ENCODE measurements around the gene HECTD3.
"Not testable (repeated sequence)": the region's sequence is repeated elsewhere in the genome, so short reads cannot be mapped to it uniquely, and the experiment has no call there.

Gene HECTD3

GRCh38 chr1:45009296-45009865 is 1.7 kb downstream of the HECTD3 start:
- Mint-ChIP-seq H3K9me3 (no peaks in the 10 kb centered on the region), H3K36me3 (ENCODE audit: low read depth) (peaks cover 79% of the 10 kb centered on the region), H3K4me3 (peak overlapping the region; percentile 88), H3K27me3 (no peaks in the 10 kb centered on the region), H3K4me1 (ENCODE audit: low read depth) (peaks cover 49% of the 10 kb centered on the region), H3K27ac (no peak overlapping the region)
- intact Hi-C loops (cut with micrococcal nuclease): no loop called here

- intact Hi-C loops (cut with micrococcal nuclease): no loop called here
- Mint-ChIP-seq H3K4me3 (no peak overlapping the region), H3K27ac (no peak overlapping the region), H3K9me3 (no peaks in the 10 kb centered on the region), H3K4me1 (ENCODE audit: low read depth) (peaks cover 40% of the 10 kb centered on the region), H3K36me3 (ENCODE audit: low read depth) (peaks cover 79% of the 10 kb centered on the region), H3K27me3 (no peaks in the 10 kb centered on the region)
Measured at GRCh38 chr1:45008516-45008915, 2.6 kb downstream of the HECTD3 start.

- intact Hi-C loops (cut with micrococcal nuclease): no loop called here
- Mint-ChIP-seq H3K27ac (no peak overlapping the region), H3K27me3 (no peaks in the 10 kb centered on the region), H3K4me1 (ENCODE audit: low read depth) (peaks cover 36% of the 10 kb centered on the region), H3K9me3 (no peaks in the 10 kb centered on the region), H3K4me3 (no peak overlapping the region), H3K36me3 (ENCODE audit: low read depth) (peaks cover 83% of the 10 kb centered on the region)
Measured at GRCh38 chr1:45008076-45008475, 3.0 kb downstream of the HECTD3 start.

GRCh38 chr1:45007311-45007710 is 3.8 kb downstream of the HECTD3 start:
- Mint-ChIP-seq H3K36me3 (ENCODE audit: low read depth) (peaks cover 85% of the 10 kb centered on the region), H3K9me3 (no peaks in the 10 kb centered on the region), H3K27ac (no peak overlapping the region), H3K27me3 (no peaks in the 10 kb centered on the region), H3K4me1 (ENCODE audit: low read depth) (peaks cover 35% of the 10 kb centered on the region), H3K4me3 (no peak overlapping the region)
- intact Hi-C loops (cut with micrococcal nuclease): no loop called here

GRCh38 chr1:45005761-45006160 is 5.4 kb downstream of the HECTD3 start:
- H3K4me1 Mint-ChIP-seq (ENCODE audit: low read depth): peaks cover 41% of the 10 kb centered on the region
- H3K27me3 Mint-ChIP-seq: no peaks in the 10 kb centered on the region
- H3K36me3 Mint-ChIP-seq (ENCODE audit: low read depth): peaks cover 94% of the 10 kb centered on the region
- intact Hi-C loops (cut with micrococcal nuclease): no loop called here
- H3K9me3 Mint-ChIP-seq: no peaks in the 10 kb centered on the region
- H3K4me3 Mint-ChIP-seq: no peak overlapping the region
- no peak overlapping the region for H3K27ac Mint-ChIP-seq

GRCh38 chr1:45004281-45004920 is 6.7 kb downstream of the HECTD3 start:
- H3K27me3 Mint-ChIP-seq: no peaks in the 10 kb centered on the region
- H3K4me3 Mint-ChIP-seq: no peak overlapping the region
- peaks cover 80% of the 10 kb centered on the region for H3K36me3 Mint-ChIP-seq (ENCODE audit: low read depth)
- H3K9me3 Mint-ChIP-seq: no peaks in the 10 kb centered on the region
- intact Hi-C loops (cut with micrococcal nuclease): no loop called here
- no peak overlapping the region for H3K27ac Mint-ChIP-seq
- peaks cover 36% of the 10 kb centered on the region for H3K4me1 Mint-ChIP-seq (ENCODE audit: low read depth)

- Mint-ChIP-seq H3K4me1 (ENCODE audit: low read depth) (peaks cover 29% of the 10 kb centered on the region), H3K9me3 (no peaks in the 10 kb centered on the region), H3K36me3 (ENCODE audit: low read depth) (peaks cover 74% of the 10 kb centered on the region), H3K27me3 (no peaks in the 10 kb centered on the region), H3K4me3 (no peak overlapping the region), H3K27ac (no peak overlapping the region)
- intact Hi-C loops (cut with micrococcal nuclease): loop anchor here (2.0 kb wide), 1 partner anchor 15 kb away; no protein-coding TSS in a partner anchor
Measured at GRCh38 chr1:45003741-45004140, 7.4 kb downstream of the HECTD3 start.

- Mint-ChIP-seq H3K4me1 (ENCODE audit: low read depth) (peaks cover 27% of the 10 kb centered on the region), H3K9me3 (no peaks in the 10 kb centered on the region), H3K27me3 (no peaks in the 10 kb centered on the region), H3K36me3 (ENCODE audit: low read depth) (peaks cover 66% of the 10 kb centered on the region), H3K27ac (peak overlapping the region; percentile 87), H3K4me3 (no peak overlapping the region)
- intact Hi-C loops (cut with micrococcal nuclease): loop anchor here (2.0 kb wide), 1 partner anchor 14 kb away; no protein-coding TSS in a partner anchor
Measured at GRCh38 chr1:45002650-45003645, 8.2 kb downstream of the HECTD3 start.

- H3K4me3 Mint-ChIP-seq; intact Hi-C loops (cut with micrococcal nuclease); H3K9me3 Mint-ChIP-seq; H3K27me3 Mint-ChIP-seq: not testable (repeated sequence)
- peaks cover 27% of the 10 kb centered on the region for H3K4me1 Mint-ChIP-seq (ENCODE audit: low read depth)
- H3K27ac Mint-ChIP-seq: peak overlapping the region; percentile 87
- H3K36me3 Mint-ChIP-seq (ENCODE audit: low read depth): peaks cover 52% of the 10 kb centered on the region
Measured at GRCh38 chr1:45001576-45001975, 9.5 kb downstream of the HECTD3 start.

GRCh38 chr1:45001011-45001481 is 10.1 kb downstream of the HECTD3 start:
- H3K27me3 Mint-ChIP-seq: no peaks in the 10 kb centered on the region
- peak overlapping the region; percentile 1 for H3K4me3 Mint-ChIP-seq
- intact Hi-C loops (cut with micrococcal nuclease): no loop called here
- peak overlapping the region; percentile 87 for H3K27ac Mint-ChIP-seq
- H3K4me1 Mint-ChIP-seq (ENCODE audit: low read depth): peaks cover 27% of the 10 kb centered on the region
- peaks cover 47% of the 10 kb centered on the region for H3K36me3 Mint-ChIP-seq (ENCODE audit: low read depth)
- H3K9me3 Mint-ChIP-seq: no peaks in the 10 kb centered on the region

- no peak overlapping the region for H3K27ac Mint-ChIP-seq
- no peaks in the 10 kb centered on the region for H3K27me3 Mint-ChIP-seq
- H3K4me3 Mint-ChIP-seq: no peak overlapping the region
- H3K36me3 Mint-ChIP-seq (ENCODE audit: low read depth): peaks cover 28% of the 10 kb centered on the region
- intact Hi-C loops (cut with micrococcal nuclease): no loop called here
- peaks cover 27% of the 10 kb centered on the region for H3K4me1 Mint-ChIP-seq (ENCODE audit: low read depth)
- H3K9me3 Mint-ChIP-seq: no peaks in the 10 kb centered on the region
Measured at GRCh38 chr1:44999232-44999631, 11.9 kb downstream of the HECTD3 start.

- no peak overlapping the region for H3K4me3 Mint-ChIP-seq
- intact Hi-C loops (cut with micrococcal nuclease): no loop called here
Measured at GRCh38 chr1:44995467-44996238, 15.5 kb downstream of the HECTD3 start.

GRCh38 chr1:44994309-44994898 is 16.7 kb downstream of the HECTD3 start:
- H3K9me3 Mint-ChIP-seq: no peaks in the 10 kb centered on the region
- no peak overlapping the region for H3K4me3 Mint-ChIP-seq
- H3K4me1 Mint-ChIP-seq (ENCODE audit: low read depth): no peaks in the 10 kb centered on the region
- H3K27ac Mint-ChIP-seq: no peak overlapping the region
- no peaks in the 10 kb centered on the region for H3K27me3 Mint-ChIP-seq
- no peaks in the 10 kb centered on the region for H3K36me3 Mint-ChIP-seq (ENCODE audit: low read depth)
- intact Hi-C loops (cut with micrococcal nuclease): no loop called here

More at GRCh38 chr1:44995467-44996238, 15.5 kb downstream of the HECTD3 start:
- no peaks in the 10 kb centered on the region for H3K27me3 Mint-ChIP-seq
- no peak overlapping the region for H3K27ac Mint-ChIP-seq
- H3K9me3 Mint-ChIP-seq: no peaks in the 10 kb centered on the region
- no peaks in the 10 kb centered on the region for H3K36me3 Mint-ChIP-seq (ENCODE audit: low read depth)
- H3K4me1 Mint-ChIP-seq (ENCODE audit: low read depth): peaks cover 5% of the 10 kb centered on the region
